Mesenteric fat pad (tissue), 1 donor: ENCODE data around the gene NBDY. TPM values are rescaled to one million over a fixed set of nuclear protein-coding genes. Genes with fewer than 3 reads are reported as not detected.

Experiments used
- total RNA-seq: library from RNA; stranded (reverse); fragmentation: NEBNext Ultra II Directional; extraction: Animal tissue kit (Norgen Biotek cat#: 25700); gene quantifications from one replicate; pipeline ENCODE4 v1.2.1, GENCODE V29; 2021
- donor health status: DM: yes; HTN: yes; CAD: no.

NBDY gene
- total RNA-seq, 1 donor from 2014 or later: 25.1 TPM

Other genes with a start within 250 kb of the NBDY start
- 23.5 TPM for gene UBQLN2, start 165.6 kb upstream of the NBDY start, total RNA-seq